Measurements from ENCODE around the gene RAB25. TPM values are rescaled to one million over a fixed set of nuclear protein-coding genes. Genes with fewer than 3 reads are reported as not detected.
A peak's percentile ranks its signal among the peaks of the same experiment; 100 is the strongest.

Gene RAB25
- total RNA-seq, 1 donor from 2014 or later = 47.5 TPM

GRCh38 chr1:156086256-156086662 lies 25.3 kb downstream of the RAB25 start:
- H3K4me3 ChIP-seq (ENCODE audit: low read depth, low read length) = no peak overlapping the region
- no peak for TF ChIP-seq CTCF (conservative IDR thresholded peaks at IDR 0.05; ENCODE audit: low read depth, low read length)
- no peak for DNase-seq (ENCODE audit: low read depth)

DNA sequence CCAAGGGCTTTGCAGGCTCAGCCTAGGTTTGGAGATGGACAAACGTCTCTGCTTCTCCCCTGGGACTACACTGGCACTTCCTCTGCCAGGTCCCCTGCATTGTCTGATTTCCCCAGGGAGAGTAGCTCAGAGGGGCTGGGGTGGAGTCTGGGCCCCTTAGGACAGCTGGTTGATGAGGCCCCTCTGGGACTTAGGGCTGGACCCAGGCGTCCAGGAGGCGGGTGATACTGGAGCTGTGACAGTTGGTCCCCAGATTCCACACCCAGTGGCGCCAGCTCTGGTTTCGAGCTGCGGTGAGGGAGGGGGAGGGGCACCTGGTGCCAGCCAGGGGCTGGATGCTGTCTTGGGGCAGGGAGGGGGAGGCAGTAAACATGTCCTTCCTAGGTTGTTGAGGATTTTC lies 28.7 kb downstream of the RAB25 start:
- DNase-seq (ENCODE audit: low read depth) = no peak
- H3K4me3 ChIP-seq (ENCODE audit: low read depth, low read length) = no peak overlapping the region
- TF ChIP-seq CTCF (conservative IDR thresholded peaks at IDR 0.05; ENCODE audit: low read depth, low read length) = no peak

DNA sequence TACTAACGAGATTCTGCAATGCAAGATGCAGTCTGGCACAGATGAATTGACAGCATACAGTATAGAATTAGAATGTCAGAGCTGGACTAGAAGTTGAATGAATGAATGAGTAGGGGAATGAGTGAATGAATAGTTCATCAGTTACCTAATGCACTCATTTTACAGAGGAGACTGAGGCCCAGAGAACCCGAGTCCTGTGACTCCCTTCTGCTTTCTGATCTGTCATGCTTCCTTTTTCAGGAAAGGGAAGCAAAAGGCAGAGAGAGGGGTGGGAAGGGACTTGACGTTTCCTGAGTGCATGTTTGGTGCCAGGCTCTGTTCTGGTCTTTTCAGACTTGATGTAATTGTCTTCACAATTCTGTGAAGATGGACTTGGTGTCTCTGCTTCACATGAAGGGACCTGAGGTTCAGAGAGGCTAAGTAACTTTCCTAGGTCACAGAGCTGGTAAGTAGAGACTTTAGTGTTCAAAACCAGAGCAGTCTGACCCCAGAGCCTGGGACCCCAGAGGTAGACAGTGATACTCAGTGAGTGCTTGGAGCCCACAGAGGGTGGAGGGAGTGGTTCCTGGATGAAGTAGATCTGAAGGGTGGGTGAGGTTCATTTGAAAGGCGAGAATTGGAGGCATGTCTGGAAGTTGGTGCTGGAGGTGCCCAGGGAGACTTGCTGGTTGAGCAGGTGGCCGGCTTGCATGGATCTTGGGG lies 29.3 kb downstream of the RAB25 start:
- no peak for DNase-seq (ENCODE audit: low read depth)
- no peak overlapping the region for H3K4me3 ChIP-seq (ENCODE audit: low read depth, low read length)

GRCh38 chr1:156090840-156091188 lies 29.9 kb downstream of the RAB25 start:
- TF ChIP-seq CTCF (conservative IDR thresholded peaks at IDR 0.05; ENCODE audit: low read depth, low read length) = peak; percentile 80
- DNase-seq (ENCODE audit: low read depth) = no peak
- no peak overlapping the region for H3K4me3 ChIP-seq (ENCODE audit: low read depth, low read length)

More for the DNA sequence above, 29.3 kb downstream of the RAB25 start:
- TF ChIP-seq CTCF (conservative IDR thresholded peaks at IDR 0.05; ENCODE audit: low read depth, low read length) = no peak

- no peak for DNase-seq (ENCODE audit: low read depth)
- no peak for TF ChIP-seq CTCF (conservative IDR thresholded peaks at IDR 0.05; ENCODE audit: low read depth, low read length)
- H3K4me3 ChIP-seq (ENCODE audit: low read depth, low read length) = no peak overlapping the region
Observed at GRCh38 chr1:156091610-156092009, 30.6 kb downstream of the RAB25 start.

GRCh38 chr1:156095906-156096508 lies 35.0 kb downstream of the RAB25 start:
- no peak overlapping the region for H3K4me3 ChIP-seq (ENCODE audit: low read depth, low read length)
- no peak for TF ChIP-seq CTCF (conservative IDR thresholded peaks at IDR 0.05; ENCODE audit: low read depth, low read length)
- no peak for DNase-seq (ENCODE audit: low read depth)

All from epithelial cell of proximal tubule (primary cell).